ENCODE measurements around the gene PRM1. TPM values are rescaled to one million over a fixed set of nuclear protein-coding genes. Genes with fewer than 3 reads are reported as not detected.
A peak's percentile ranks its signal among the peaks of the same experiment; 100 is the strongest.

PRM1 gene
- total and polyA plus RNA-seq, 2 of the 8 experiments (the other 6 are each of a cell fraction or from before 2014, with no cell fraction given) = 0.54 to 0.82 TPM

DNA sequence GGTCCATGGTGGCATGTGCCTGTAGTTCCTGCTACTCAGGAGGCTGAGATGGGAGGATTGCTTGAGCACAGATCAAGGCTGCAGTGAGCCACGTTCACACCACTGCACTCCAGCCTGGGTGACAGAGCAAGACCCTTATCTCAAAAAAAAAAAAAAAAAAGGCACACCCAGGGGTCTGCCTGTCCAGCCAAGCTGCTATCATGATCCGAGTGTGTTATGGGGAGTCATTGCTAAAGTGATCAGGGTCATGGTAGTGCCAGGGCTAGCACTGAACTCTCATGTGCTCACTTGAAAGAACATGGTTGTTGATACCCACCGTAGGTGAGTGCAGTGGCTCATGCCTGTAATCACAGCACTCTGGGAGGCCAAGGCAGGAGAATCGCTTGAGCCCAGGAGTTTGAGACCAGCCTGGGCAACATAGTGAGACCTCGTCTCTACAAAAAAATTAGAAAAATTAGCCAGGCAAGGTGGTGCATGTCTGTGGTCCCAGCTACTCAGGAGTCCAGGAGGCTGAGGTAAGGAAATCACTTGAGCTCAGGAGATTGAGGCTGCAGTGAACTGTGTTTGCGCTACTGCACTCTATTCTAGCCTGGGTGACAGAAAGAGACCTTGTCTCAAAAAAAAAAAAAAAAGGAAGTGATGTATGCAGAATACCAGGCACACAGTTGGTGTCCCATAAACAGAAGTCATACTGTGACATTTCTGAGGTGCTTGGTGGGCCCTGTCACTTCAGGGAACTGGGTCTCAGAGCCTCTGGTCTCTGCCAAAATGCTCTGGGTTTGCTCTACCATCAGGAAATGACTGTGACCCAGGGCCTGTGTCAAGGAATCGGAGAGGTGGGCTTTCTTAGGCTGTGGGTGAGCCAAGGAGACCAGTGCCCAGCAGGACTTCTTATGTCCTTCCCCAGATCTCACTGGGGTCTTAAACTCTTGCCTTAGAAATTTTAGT is 2.2 kb downstream of the PRM1 start:
- H3K4me3 ChIP-seq (ENCODE audit: extremely low read depth in 1 of 4, insufficient read depth in 2 of 4, low read depth in 3 of 4, low read length in 4 of 4) = no peak overlapping the region
- H3K27me3 ChIP-seq (replicated peaks in 1 of 4; ENCODE audit: control insufficient read depth in 3 of 4, extremely low read depth in 1 of 4, insufficient read depth in 3 of 4, low read length in 3 of 4) = no peaks in the 10 kb centered on the region
- no peak overlapping the region for H3K4ac ChIP-seq (replicated peaks; ENCODE audit: insufficient read length, low read depth, low read length)
- H4K5ac ChIP-seq (ENCODE audit: insufficient read length, low read depth, low read length) = no peak overlapping the region
- H2BK15ac ChIP-seq (ENCODE audit: low read length) = no peak overlapping the region
- no peak overlapping the region for H3K27ac ChIP-seq (ENCODE audit: low read depth, low read length)
- H4K20me1 ChIP-seq (replicated peaks in 1 of 2; ENCODE audit: control insufficient read depth in 1 of 2, insufficient read depth in 2 of 2, low read length in 2 of 2) = no peaks in the 10 kb centered on the region
- ChIA-PET POLR2A (ENCODE audit: partially characterized antibody) (interaction anchor here (1.2 to 2.3 kb wide), 2 partner anchors 24 to 49 kb away, joined by 3 to 6 read pairs; no protein-coding TSS in a partner anchor), CTCF (ENCODE audit: partially characterized antibody) (interaction anchor here (0.7 to 1.6 kb wide), 3 partner anchors 19 to 23 kb away, joined by 3 to 5 read pairs (median 3); partner anchors contain the start of gene SOCS1)
- H3K56ac ChIP-seq (replicated peaks; ENCODE audit: insufficient read length, low read depth, low read length) = no peak overlapping the region
- H4K91ac ChIP-seq (replicated peaks; ENCODE audit: insufficient read length, low read length) = no peak overlapping the region
- FAIRE-seq (no peak), DNase-seq (ENCODE audit: low read depth in 1 of 2, low spot score in 2 of 2) (no peak)
- H3K4me1 ChIP-seq (replicated peaks in 1 of 4; ENCODE audit: control insufficient read depth in 3 of 4, insufficient read depth in 4 of 4, low read length in 3 of 4) = peaks cover 0 to 5% (median under 1%) of the 10 kb centered on the region in 4 experiments; a peak in 1 of 7 replicates
- no peaks in the 10 kb centered on the region for H3K36me3 ChIP-seq (ENCODE audit: control insufficient read depth in 2 of 4, insufficient read depth in 4 of 4, low read length in 3 of 4)
- H3K9ac ChIP-seq (replicated peaks in 1 of 4; ENCODE audit: extremely low read depth in 1 of 4, low read depth in 3 of 4, low read length in 3 of 4) = no peak overlapping the region
- H4K8ac ChIP-seq (ENCODE audit: extremely low read depth, insufficient read depth, low read length) = no peak overlapping the region
- no peak overlapping the region for H2BK20ac ChIP-seq (ENCODE audit: low read length)
- no peak overlapping the region for H3K4me2 ChIP-seq (ENCODE audit: insufficient read depth in 1 of 2, low read depth in 2 of 2, low read length in 2 of 2)
- H2BK5ac ChIP-seq (ENCODE audit: low read depth, low read length) = no peak overlapping the region
- H2BK12ac ChIP-seq (ENCODE audit: low read depth, low read length) = no peak overlapping the region; the same call in 1 of the 2 replicates
- H3K79me2 ChIP-seq (ENCODE audit: control insufficient read depth in 1 of 2, insufficient read depth in 2 of 2, low read length in 2 of 2) = no peaks in the 10 kb centered on the region
- H2BK120ac ChIP-seq (replicated peaks; ENCODE audit: low read depth, low read length) = no peak overlapping the region
- H3K14ac ChIP-seq (ENCODE audit: insufficient read length) = no peak overlapping the region
- H3K23me2 ChIP-seq (ENCODE audit: low read depth, low read length) = no peaks in the 10 kb centered on the region
- H3K79me1 ChIP-seq (ENCODE audit: low read depth, low read length) = no peaks in the 10 kb centered on the region
- no peak overlapping the region for H2AFZ ChIP-seq (ENCODE audit: low read length)
- 84% methylated on average over 7 of the region's 7 CpGs; no CpG with 5 or more reads in 1 of the 2 experiments for WGBS, 2 experiments (ENCODE audit: extremely low coverage in 1 of 2, insufficient coverage in 1 of 2, insufficient read length in 1 of 2, insufficient replicate concordance in 2 of 2, low coverage in 1 of 2, low lambda C conversion rate in 2 of 2, missing lambda C conversion rate in 1 of 2)
- H3K9me3 ChIP-seq (ENCODE audit: insufficient read depth in 2 of 2, low read depth in 1 of 2, low read length in 1 of 2) = no peaks in the 10 kb centered on the region
- H3K23ac ChIP-seq (ENCODE audit: insufficient read length) = no peak overlapping the region
- H2AK5ac ChIP-seq (ENCODE audit: low read depth, low read length) = 0 out of 2 replicates have a peak overlapping the region, but pooled peaks have one; percentile 6
- H3K18ac ChIP-seq (ENCODE audit: extremely low read depth, low read length) = no peak overlapping the region
- TF ChIP-seq EZH2 (IDR thresholded peaks at IDR 0.05; ENCODE audit: low read depth, low read length, severe bottlenecking) = no peak
- no peak for TF ChIP-seq CHD1 (IDR thresholded peaks at IDR 0.05; ENCODE audit: low read depth, low read length)
- TF ChIP-seq ASH2L (IDR thresholded peaks at IDR 0.05; ENCODE audit: low read length) = no peak
- TF ChIP-seq TCF12 (IDR thresholded peaks at IDR 0.05; ENCODE audit: low read depth, low read length) = no peak
- TF ChIP-seq JUN (IDR thresholded peaks at IDR 0.05; ENCODE audit: low read depth, low read length) = no peak
- TF ChIP-seq KDM4A (IDR thresholded peaks at IDR 0.05; ENCODE audit: low read depth, low read length, severe bottlenecking) = no peak
- no peak for TF ChIP-seq EP300 (IDR thresholded peaks at IDR 0.05; ENCODE audit: borderline replicate concordance in 1 of 2, low read depth in 2 of 2, low read length in 2 of 2)
- TF ChIP-seq KDM1A (IDR thresholded peaks at IDR 0.05; ENCODE audit: borderline replicate concordance, low read length) = no peak
- no peak for TF ChIP-seq CHD2 (IDR thresholded peaks at IDR 0.05; ENCODE audit: low read length)

Measured in H1 (cell line).